ENCODE results near the gene ABHD17B. TPM values are rescaled to one million over a fixed set of nuclear protein-coding genes. Genes with fewer than 3 reads are reported as not detected.

ABHD17B gene
- total and polyA plus RNA-seq, 3 experiments from 2014 or later, result 17.0 to 26.6 (median 17.3) TPM

- Mint-ChIP-seq H3K4me1 (peaks cover 41 to 57% (median 51%) of the 10 kb centered on the region in 3 donors), H3K27me3 (no peaks in the 10 kb centered on the region), H3K36me3 (peaks cover 9 to 35% (median 24%) of the 10 kb centered on the region in 3 donors), H3K9me3 (peaks cover 8 to 31% (median 24%) of the 10 kb centered on the region in 5 donors), H3K27ac (peak overlapping the region in 4 of 8 donors; percentile 13 to 64 (median 40)), H3K4me3 (no peak overlapping the region)
- Histone ChIP-seq H3K27ac (ENCODE audit: low read depth, low read length) (no peak overlapping the region), H3K4me3 (ENCODE audit: low read length) (no peak overlapping the region), H3K9me3 (ENCODE audit: low read length) (peaks cover 6% of the 10 kb centered on the region), H3K36me3 (ENCODE audit: insufficient read depth, low read length) (no peaks in the 10 kb centered on the region), H3K27me3 (ENCODE audit: insufficient read depth, low read length, poor library complexity, severe bottlenecking) (no peaks in the 10 kb centered on the region), H3K4me1 (ENCODE audit: insufficient read depth, low read length) (peaks cover 5% of the 10 kb centered on the region)
- no peak for DNase-seq
- POLR2A ChIA-PET, result no interaction called here
- CTCF ChIA-PET, result no interaction called here
Measured at GRCh38 chr9:71885467-71885866, 25.5 kb downstream of the ABHD17B start.

GRCh38 chr9:71884005-71884404 lies 27.0 kb downstream of the ABHD17B start:
- H3K27ac Mint-ChIP-seq, result peak overlapping the region in 1 of 8 donors; percentile 3
- Histone ChIP-seq H3K9me3 (ENCODE audit: low read length) (peaks cover 8% of the 10 kb centered on the region), H3K27me3 (ENCODE audit: insufficient read depth, low read length, poor library complexity, severe bottlenecking) (no peaks in the 10 kb centered on the region), H3K36me3 (ENCODE audit: insufficient read depth, low read length) (no peaks in the 10 kb centered on the region), H3K4me1 (ENCODE audit: insufficient read depth, low read length) (peaks cover 5% of the 10 kb centered on the region), H3K27ac (ENCODE audit: low read depth, low read length) (no peak overlapping the region), H3K4me3 (ENCODE audit: low read length) (no peak overlapping the region)
- DNase-seq, result no peak
- H3K36me3 Mint-ChIP-seq, result peaks cover 13 to 47% (median 31%) of the 10 kb centered on the region in 3 donors
- no peaks in the 10 kb centered on the region for H3K27me3 Mint-ChIP-seq
- CTCF ChIA-PET, result no interaction called here
- peaks cover 38 to 55% (median 53%) of the 10 kb centered on the region in 3 donors for H3K4me1 Mint-ChIP-seq
- POLR2A ChIA-PET, result no interaction called here
- no peak overlapping the region for H3K4me3 Mint-ChIP-seq
- peaks cover 13 to 43% (median 36%) of the 10 kb centered on the region in 5 donors for H3K9me3 Mint-ChIP-seq

GRCh38 chr9:71879644-71880174 lies 31.3 kb downstream of the ABHD17B start:
- peaks cover 1% of the 10 kb centered on the region for H3K36me3 ChIP-seq (ENCODE audit: insufficient read depth, low read length)
- no peak overlapping the region for H3K4me3 ChIP-seq (ENCODE audit: low read length)
- no peaks in the 10 kb centered on the region for H3K27me3 Mint-ChIP-seq
- peaks cover 22 to 64% (median 43%) of the 10 kb centered on the region in 3 donors for H3K36me3 Mint-ChIP-seq
- H3K4me1 Mint-ChIP-seq, result peaks cover 28 to 48% (median 33%) of the 10 kb centered on the region in 3 donors
- ChIA-PET POLR2A (no interaction called here), CTCF (no interaction called here)
- H3K27ac Mint-ChIP-seq, result no peak overlapping the region
- no peak overlapping the region for H3K4me3 Mint-ChIP-seq
- peaks cover 23 to 54% (median 46%) of the 10 kb centered on the region in 5 donors for H3K9me3 Mint-ChIP-seq
- DNase-seq, result no peak
- H3K4me1 ChIP-seq (ENCODE audit: insufficient read depth, low read length), result no peaks in the 10 kb centered on the region
- no peaks in the 10 kb centered on the region for H3K27me3 ChIP-seq (ENCODE audit: insufficient read depth, low read length, poor library complexity, severe bottlenecking)
- peaks cover 16% of the 10 kb centered on the region for H3K9me3 ChIP-seq (ENCODE audit: low read length)
- H3K27ac ChIP-seq (ENCODE audit: low read depth, low read length), result no peak overlapping the region

GRCh38 chr9:71878327-71879274 lies 32.4 kb downstream of the ABHD17B start:
- DNase-seq, result no peak
- H3K27ac Mint-ChIP-seq, result peak overlapping the region in 2 of 8 donors; percentile 29 to 33
- Histone ChIP-seq H3K36me3 (ENCODE audit: insufficient read depth, low read length) (peaks cover 4% of the 10 kb centered on the region), H3K27me3 (ENCODE audit: insufficient read depth, low read length, poor library complexity, severe bottlenecking) (no peaks in the 10 kb centered on the region), H3K4me3 (ENCODE audit: low read length) (no peak overlapping the region), H3K9me3 (ENCODE audit: low read length) (peaks cover 10% of the 10 kb centered on the region), H3K4me1 (ENCODE audit: insufficient read depth, low read length) (no peaks in the 10 kb centered on the region), H3K27ac (ENCODE audit: low read depth, low read length) (no peak overlapping the region)
- ChIA-PET POLR2A (no interaction called here), CTCF (no interaction called here)
- peaks cover 23 to 47% (median 26%) of the 10 kb centered on the region in 3 donors for H3K4me1 Mint-ChIP-seq
- no peaks in the 10 kb centered on the region for H3K27me3 Mint-ChIP-seq
- peaks cover 25 to 53% (median 43%) of the 10 kb centered on the region in 3 donors for H3K36me3 Mint-ChIP-seq
- H3K4me3 Mint-ChIP-seq, result no peak overlapping the region
- H3K9me3 Mint-ChIP-seq, result peaks cover 22 to 45% (median 36%) of the 10 kb centered on the region in 5 donors

- no peaks in the 10 kb centered on the region for H3K27me3 ChIP-seq (ENCODE audit: insufficient read depth, low read length, poor library complexity, severe bottlenecking)
- H3K36me3 Mint-ChIP-seq, result peaks cover 20 to 43% (median 38%) of the 10 kb centered on the region in 3 donors
- peaks cover 10% of the 10 kb centered on the region for H3K9me3 ChIP-seq (ENCODE audit: low read length)
- peak overlapping the region in 1 of 8 donors; percentile 35 for H3K27ac Mint-ChIP-seq
- DNase-seq, result no peak
- ChIA-PET POLR2A (no interaction called here), CTCF (no interaction called here)
- H3K4me1 ChIP-seq (ENCODE audit: insufficient read depth, low read length), result no peaks in the 10 kb centered on the region
- H3K27ac ChIP-seq (ENCODE audit: low read depth, low read length), result no peak overlapping the region
- H3K4me1 Mint-ChIP-seq, result peaks cover 22 to 47% (median 23%) of the 10 kb centered on the region in 3 donors
- H3K27me3 Mint-ChIP-seq, result no peaks in the 10 kb centered on the region
- H3K36me3 ChIP-seq (ENCODE audit: insufficient read depth, low read length), result peaks cover 4% of the 10 kb centered on the region
- no peak overlapping the region for H3K4me3 ChIP-seq (ENCODE audit: low read length)
- no peak overlapping the region for H3K4me3 Mint-ChIP-seq
- H3K9me3 Mint-ChIP-seq, result peaks cover 19 to 33% (median 28%) of the 10 kb centered on the region in 5 donors
Measured at GRCh38 chr9:71876829-71877228, 34.2 kb downstream of the ABHD17B start.

GRCh38 chr9:71876106-71876505 lies 34.9 kb downstream of the ABHD17B start:
- no peak overlapping the region for H3K4me3 ChIP-seq (ENCODE audit: low read length)
- Mint-ChIP-seq H3K36me3 (peaks cover 18 to 40% (median 37%) of the 10 kb centered on the region in 3 donors), H3K4me3 (no peak overlapping the region), H3K27me3 (no peaks in the 10 kb centered on the region), H3K4me1 (peaks cover 22 to 49% (median 23%) of the 10 kb centered on the region in 3 donors), H3K27ac (no peak overlapping the region), H3K9me3 (peaks cover 15 to 28% (median 24%) of the 10 kb centered on the region in 5 donors)
- peaks cover 10% of the 10 kb centered on the region for H3K9me3 ChIP-seq (ENCODE audit: low read length)
- H3K27ac ChIP-seq (ENCODE audit: low read depth, low read length), result no peak overlapping the region
- H3K27me3 ChIP-seq (ENCODE audit: insufficient read depth, low read length, poor library complexity, severe bottlenecking), result no peaks in the 10 kb centered on the region
- peaks cover 4% of the 10 kb centered on the region for H3K36me3 ChIP-seq (ENCODE audit: insufficient read depth, low read length)
- DNase-seq, result no peak
- ChIA-PET POLR2A (no interaction called here), CTCF (no interaction called here)
- no peaks in the 10 kb centered on the region for H3K4me1 ChIP-seq (ENCODE audit: insufficient read depth, low read length)

GRCh38 chr9:71875345-71875744 lies 35.6 kb downstream of the ABHD17B start:
- Histone ChIP-seq H3K27me3 (ENCODE audit: insufficient read depth, low read length, poor library complexity, severe bottlenecking) (no peaks in the 10 kb centered on the region), H3K27ac (ENCODE audit: low read depth, low read length) (no peak overlapping the region), H3K4me3 (ENCODE audit: low read length) (no peak overlapping the region), H3K4me1 (ENCODE audit: insufficient read depth, low read length) (no peaks in the 10 kb centered on the region), H3K9me3 (ENCODE audit: low read length) (peaks cover 10% of the 10 kb centered on the region), H3K36me3 (ENCODE audit: insufficient read depth, low read length) (peaks cover 4% of the 10 kb centered on the region)
- no peak overlapping the region for H3K4me3 Mint-ChIP-seq
- peaks cover 20 to 45% (median 23%) of the 10 kb centered on the region in 3 donors for H3K4me1 Mint-ChIP-seq
- H3K27ac Mint-ChIP-seq, result no peak overlapping the region
- peaks cover 21 to 42% (median 31%) of the 10 kb centered on the region in 3 donors for H3K36me3 Mint-ChIP-seq
- POLR2A ChIA-PET, result no interaction called here
- CTCF ChIA-PET, result no interaction called here
- peaks cover 15 to 25% (median 21%) of the 10 kb centered on the region in 5 donors for H3K9me3 Mint-ChIP-seq
- no peak for DNase-seq
- H3K27me3 Mint-ChIP-seq, result no peaks in the 10 kb centered on the region

- DNase-seq, result no peak
- Mint-ChIP-seq H3K27me3 (no peaks in the 10 kb centered on the region), H3K27ac (no peak overlapping the region), H3K36me3 (peaks cover 26 to 57% (median 53%) of the 10 kb centered on the region in 3 donors), H3K4me3 (no peak overlapping the region), H3K9me3 (peaks cover 11 to 23% (median 21%) of the 10 kb centered on the region in 5 donors), H3K4me1 (peaks cover 0 to 6% (median 0%) of the 10 kb centered on the region in 3 donors)
- no peak overlapping the region for H3K4me3 ChIP-seq (ENCODE audit: low read length)
- ChIA-PET CTCF (no interaction called here), POLR2A (no interaction called here)
- no peaks in the 10 kb centered on the region for H3K36me3 ChIP-seq (ENCODE audit: insufficient read depth, low read length)
- H3K27ac ChIP-seq (ENCODE audit: low read depth, low read length), result no peak overlapping the region
- peaks cover 8% of the 10 kb centered on the region for H3K9me3 ChIP-seq (ENCODE audit: low read length)
- H3K4me1 ChIP-seq (ENCODE audit: insufficient read depth, low read length), result no peaks in the 10 kb centered on the region
- H3K27me3 ChIP-seq (ENCODE audit: insufficient read depth, low read length, poor library complexity, severe bottlenecking), result no peaks in the 10 kb centered on the region
Measured at GRCh38 chr9:71863631-71864030, 47.4 kb downstream of the ABHD17B start.
